ENCODE measurements around the gene STPG4.

The STPG4 gene

DNA sequence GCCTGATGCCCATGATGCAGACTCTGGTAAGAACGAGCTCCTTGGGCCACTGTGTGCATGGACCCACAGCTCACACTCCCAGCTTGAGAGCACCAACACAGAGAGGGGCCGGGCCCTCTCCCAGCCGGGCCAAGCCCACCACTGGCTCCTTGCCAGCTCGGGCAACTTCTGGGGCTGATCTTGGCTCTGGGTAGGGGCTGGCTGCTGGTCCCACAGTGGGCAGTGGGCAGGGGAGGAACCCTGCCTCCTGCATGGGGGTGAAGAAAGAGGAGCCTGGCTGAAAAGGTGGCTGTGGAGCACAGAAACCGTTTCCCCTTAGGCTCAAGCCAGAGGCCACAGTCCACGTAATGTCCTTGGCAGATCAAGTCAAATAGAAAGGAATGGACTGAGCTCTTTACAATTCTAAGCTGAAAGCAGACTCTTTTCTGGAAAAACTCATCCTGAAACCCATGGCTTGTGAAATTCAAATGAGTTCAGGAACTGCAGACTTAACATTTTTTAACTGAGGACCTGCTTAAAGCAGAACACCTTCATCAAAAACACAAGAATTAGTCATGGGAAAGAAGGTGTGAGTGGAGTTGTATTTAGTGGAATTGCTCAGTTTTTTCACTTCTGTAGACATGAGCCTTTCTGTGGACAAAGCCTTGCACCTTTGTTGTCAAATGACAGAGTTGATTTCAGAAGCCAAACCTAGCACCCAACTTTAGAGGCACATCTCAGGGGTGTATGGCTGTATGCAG is 104.9 kb downstream of the STPG4 start:
- no peak for DNase-seq

DNA sequence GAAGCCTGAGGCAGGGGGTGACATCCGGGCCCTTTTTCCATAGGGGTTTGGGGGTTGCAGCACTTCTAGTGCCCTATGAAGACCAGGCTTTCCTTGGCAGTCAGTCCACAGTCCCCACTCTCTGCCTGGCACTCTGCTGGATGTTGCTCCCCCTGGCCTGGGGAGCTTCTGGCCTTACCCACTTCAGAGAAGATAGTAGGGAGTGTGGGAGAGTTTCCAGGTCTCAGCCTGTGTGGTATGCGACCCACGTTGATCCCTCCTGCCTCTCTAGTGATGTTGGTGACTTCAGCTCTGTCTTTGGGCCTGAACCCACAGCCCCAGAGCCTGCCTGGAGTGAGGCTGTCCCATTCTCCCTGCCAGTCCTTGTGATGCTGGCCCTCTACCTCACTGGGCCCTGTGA is 105.6 kb downstream of the STPG4 start:
- no peak for DNase-seq

DNA sequence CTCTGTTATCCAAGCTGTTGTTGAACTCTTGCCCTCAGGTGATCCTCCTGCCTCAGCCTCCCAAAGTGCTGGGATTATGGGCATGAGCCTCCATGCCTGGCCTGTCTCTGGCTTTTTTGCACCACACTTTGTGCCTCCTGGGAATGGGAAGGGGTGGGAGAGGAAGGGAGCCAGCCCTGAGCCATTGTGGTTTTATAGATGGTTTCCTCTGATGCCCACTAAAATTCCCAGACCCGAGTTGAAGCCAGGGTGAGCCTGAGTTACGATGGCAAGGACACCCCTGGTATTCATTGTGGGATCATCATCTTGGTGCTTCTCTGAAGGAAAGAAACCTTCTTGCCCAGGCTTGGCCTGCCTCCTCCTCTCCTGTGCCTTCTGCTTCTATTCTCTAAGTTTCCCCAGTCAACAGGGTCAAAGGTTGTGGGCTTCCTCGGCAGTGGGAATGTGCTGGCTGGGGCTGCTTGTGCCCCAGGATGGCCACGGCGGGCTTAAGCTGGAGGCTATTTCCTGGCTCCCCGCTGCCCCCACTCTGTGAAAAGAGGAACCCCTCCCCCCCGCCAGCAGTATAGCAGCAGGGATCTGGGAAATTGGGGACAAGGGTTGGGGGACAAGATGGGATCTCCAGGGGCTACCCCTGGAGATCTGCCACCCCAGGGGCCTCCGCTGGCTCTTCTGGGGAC is 106.2 kb downstream of the STPG4 start:
- DNase-seq = no peak

DNA sequence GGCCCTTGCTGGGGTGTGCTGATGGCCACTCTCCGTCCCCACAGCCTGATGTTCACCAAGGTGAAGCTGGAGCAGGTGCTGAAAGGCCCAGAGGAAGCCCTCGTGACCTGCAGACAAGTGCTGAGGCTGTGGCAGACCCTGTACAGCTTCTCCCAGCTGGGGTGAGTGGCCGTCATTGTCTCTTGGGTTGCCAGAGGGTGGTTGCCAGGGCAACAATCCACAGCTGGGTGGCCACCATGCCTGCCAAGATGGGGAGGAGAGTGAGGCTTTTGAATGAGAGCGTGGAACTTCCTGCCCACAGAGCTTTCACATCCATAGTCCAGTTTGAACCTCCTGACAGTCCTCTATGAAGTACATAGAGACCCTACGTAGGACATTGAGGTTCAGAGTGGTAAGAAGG is 108.8 kb downstream of the STPG4 start:
- no peak for DNase-seq

DNA sequence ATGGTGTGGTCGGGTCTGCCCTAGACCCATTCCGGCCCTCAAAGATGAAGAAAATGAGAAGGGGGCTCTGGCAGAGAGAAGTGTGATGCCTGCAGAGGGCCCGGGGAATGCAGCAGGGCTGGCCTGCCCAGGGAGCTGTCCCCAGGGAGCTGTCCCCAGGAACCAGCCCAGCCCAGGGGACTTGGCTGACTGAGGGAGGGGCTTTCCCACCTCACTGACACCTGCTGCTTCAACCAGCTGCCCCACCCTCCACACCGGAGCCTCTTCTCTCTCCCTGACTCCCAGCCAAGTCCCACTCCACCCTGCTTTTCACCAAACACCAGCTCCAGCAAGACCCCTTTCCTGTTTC is 111.2 kb downstream of the STPG4 start:
- no peak for DNase-seq

DNA sequence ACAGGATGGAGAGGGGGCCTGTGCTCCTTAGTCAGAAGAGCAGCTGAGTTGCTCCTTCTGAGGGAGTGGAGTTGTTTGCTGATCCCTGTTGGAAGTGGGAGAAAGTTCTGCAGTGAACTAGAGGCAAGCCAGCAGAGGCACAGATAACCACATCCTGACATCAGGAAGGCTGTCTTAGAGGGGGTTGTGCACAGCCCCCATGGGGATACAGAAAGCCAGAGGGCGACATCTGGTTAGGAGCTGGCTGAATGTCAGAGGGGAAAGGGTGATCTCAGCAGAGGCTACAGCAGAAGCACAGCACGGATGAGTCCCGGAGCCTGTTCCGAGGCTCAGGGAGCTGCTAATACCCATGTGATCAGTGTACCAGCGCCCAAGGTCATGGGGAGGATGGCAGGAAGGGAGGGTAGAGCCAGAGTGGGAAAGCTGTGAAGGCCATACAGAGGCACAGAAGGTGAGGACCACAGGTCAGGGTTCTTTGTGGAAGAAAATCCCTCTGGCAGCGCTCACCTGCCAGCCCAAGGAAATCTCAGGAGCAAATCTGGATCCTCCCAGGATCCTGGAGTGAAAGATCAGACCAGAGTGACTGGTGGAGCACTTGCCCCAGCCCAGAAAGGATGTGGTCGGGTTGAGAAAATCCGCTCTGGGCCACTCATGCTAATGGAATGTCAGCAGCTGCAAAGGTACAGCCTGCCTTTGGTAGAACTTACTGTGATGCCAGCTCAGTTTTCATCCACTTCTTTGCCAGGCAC is 111.8 kb downstream of the STPG4 start:
- DNase-seq = no peak

DNA sequence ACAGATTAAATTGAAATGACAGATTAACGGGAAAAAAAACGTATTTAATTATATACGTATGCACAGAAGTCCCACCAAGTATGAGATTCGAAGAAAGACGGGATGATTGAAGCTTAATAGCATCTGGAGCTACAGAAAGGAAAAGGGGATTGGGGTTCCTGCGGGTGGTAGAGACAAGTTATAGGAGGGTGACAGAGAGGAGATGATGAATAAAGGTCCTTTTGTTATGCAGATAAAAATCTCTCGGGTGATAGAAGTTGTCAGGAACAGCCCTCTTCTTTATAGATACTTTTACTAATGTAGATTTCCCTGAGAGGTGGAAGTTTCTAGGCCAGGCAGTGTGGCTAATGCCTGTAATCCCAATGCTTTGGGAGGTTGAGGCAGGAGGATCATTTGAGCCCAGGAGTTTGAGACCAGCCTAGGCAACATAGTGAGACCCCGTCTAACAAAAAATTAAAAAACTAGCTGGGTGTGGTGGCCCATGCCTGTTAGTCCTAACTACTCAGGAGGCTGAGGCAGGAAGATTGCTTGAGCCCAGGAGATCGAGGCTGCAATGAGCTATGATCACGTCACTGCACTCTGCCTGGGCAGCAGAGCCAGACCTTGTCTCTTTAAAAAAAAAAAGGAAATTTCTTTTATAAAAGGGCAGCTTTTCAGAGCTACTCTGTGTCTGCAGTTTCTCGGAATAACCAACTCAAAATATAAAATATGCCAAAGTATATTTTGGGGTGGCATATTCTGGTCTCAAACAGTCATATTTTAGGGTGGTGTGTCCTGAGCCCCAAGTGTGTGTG is 113.0 kb downstream of the STPG4 start:
- DNase-seq = no peak

DNA sequence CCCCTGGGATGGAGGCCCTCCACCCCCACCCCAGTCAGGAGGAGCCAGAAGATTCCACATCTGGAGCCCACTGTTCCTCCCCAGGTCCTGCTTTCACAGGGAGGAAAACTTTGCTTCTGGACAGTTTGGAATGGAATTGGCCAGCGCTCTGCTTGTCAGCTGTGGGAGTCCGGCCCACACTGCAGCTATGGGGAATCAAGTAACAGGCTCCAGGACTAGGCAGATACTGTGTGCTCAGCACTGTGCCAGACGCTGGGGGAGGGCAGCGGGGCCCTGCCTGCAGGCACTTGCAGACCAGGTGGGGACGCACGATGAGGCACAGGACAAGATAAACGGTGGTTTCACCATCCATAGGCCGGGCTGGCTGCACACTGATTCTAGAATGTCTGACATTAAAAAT is 114.0 kb downstream of the STPG4 start:
- no peak for DNase-seq

DNA sequence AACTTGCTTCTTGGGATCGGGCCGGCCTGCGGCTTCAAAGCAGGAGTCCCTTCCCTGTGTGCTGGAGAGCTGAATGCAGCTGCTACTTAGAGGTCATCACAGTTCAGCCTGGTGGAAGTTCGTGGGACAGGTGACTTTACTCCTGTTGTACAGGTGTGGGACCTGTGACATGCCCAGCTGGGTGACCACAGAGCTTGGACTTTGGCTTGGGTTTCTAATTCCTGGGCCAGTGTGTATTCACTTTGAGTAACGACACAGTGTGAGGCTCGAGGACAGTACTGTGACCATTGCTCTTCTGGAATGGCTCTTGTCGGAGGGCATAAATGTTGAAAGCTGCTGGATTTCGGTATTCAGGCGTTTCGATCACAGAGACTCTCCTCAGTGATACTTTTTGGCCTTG is 114.5 kb downstream of the STPG4 start:
- no peak for DNase-seq

DNA sequence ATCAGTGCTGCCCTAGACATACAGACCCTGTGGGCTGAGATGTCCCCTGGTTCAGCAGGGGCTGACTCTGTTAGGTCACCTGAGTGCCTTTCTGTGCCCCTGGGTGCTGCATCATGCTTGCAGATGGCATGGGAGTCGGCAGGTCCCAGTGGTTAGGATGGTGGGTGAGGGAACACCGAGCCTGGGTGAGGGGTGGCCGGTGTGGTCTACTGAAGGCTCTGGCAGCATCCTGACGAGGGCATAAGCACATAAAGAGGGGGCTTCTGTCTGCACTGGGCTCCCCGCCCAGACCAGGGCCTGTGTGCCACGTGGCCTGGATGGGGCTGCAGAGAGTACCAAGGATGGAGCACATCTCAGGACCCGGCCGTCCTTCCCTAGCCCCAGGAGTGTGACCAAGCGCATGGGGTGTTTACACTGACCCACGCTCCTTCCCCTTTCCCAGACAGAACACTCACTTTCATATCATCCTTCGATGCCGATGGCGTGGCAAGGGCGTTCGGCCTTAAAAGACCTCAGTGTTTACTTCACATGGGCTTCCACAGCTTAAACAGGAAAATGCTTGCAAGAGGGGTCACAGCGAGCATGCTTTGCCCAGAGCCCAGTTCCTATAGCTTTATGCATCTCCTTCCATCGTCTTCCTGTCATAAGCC is 115.1 kb downstream of the STPG4 start:
- no peak for DNase-seq

DNA sequence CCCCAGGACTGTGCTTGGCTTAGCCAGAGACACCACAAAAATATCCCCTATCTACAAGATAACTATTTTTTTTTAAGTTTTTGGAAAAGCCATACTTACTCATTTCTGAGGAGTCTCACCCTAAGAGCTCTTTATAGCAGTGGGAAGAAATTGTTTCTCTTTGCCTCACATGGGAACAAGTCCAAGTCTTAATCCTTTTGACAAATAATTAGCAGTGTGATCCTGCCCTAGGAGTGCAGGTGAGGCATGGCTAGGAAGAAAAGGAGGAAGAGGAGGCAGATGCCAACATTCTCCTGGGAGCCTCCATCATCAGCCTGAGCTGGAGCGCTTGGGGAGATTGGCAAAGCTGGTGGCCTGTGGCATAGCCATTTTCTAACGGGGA is 115.6 kb downstream of the STPG4 start:
- no peak for DNase-seq

DNA sequence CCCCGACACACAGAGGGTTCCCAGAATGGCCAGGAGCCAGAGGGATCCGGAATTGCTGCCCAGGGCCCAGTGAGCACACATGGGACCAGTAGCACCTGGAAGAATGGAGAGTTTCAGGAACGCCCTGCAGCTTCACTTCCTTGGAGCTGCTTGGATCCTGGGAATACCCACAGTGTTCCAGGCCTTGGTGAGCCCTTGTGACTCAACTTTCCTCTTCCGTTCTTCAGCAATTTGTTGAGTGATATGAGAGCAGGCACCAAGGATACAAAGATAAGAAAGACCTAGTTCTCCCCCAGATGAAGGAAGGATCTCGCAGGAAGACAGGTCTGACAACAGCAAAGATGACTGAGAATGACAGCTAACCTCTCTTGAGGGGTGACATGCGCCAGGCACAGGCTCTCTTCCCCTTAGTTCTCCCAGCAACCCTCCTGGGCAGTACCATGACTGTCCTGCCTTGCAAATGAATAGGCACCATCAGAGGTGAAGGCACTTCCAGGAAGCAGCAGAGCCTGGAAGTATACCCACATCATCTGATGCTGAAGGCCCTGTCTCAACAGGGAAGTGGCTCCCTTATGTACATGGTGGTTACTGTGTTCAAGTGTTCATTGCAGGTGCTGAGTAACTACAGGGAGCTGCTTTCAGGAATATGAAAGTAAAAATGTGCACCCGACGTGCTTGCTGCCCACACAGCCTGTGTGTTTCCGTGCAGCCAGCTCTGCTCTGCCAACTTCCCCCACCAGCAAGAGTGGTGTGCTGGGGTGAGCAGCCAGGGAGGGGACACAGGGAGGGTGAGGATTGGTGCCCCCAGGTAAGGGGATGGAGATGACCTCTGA is 116.2 kb downstream of the STPG4 start:
- DNase-seq = no peak

DNA sequence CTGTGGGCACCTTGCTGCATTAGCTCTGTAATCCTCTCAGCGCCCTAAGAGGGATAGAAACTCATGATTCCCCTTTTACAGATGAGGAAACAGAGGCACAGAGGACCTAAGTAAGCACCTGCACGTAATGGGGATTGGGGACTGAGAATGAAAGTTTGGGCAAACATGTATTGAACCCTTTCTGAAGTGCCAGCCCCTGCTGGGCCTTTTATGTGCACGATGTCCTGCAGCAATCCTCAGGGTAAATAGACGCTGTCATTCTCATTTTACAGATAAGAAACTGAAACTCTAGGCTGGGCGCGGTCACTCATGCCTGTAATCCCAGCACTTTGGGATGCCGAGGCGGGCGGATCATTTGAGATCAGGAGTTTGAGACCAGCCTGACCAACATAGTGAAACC is 117.4 kb downstream of the STPG4 start:
- DNase-seq = no peak
